Activated CD4-positive, alpha-beta T cell treated with anti-CD3 and anti-CD28 coated beads, Interleukin-2, amount 50 U/mL, for 24 hours (primary cell): Measurements from ENCODE around the gene STK11.

ENCODE experiments used
- DNase-seq, 2 donors: peaks; one replicate each; pipeline ENCODE4 v3.0.0-alpha.2; 2020; ENCODE audit warnings: low read depth in 1 of 2, low spot score in 1 of 2

Gene STK11

GRCh38 chr19:1260749-1261537 is 55.4 kb downstream of the STK11 start:
- DNase-seq = peak; percentile 92 to 95

DNA sequence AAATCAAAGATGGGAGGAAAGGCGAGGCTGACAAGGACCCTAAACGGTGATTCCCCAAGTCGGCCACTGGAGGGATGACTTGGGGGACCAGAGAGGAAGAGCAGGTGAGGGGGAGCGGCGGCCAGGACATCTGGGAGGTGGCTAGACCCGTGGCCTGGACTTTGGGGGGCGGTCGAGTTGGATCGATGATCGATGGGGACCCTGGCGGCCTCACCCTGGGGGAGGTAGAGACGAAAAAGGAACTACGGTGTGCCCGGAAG is 55.9 kb downstream of the STK11 start:
- no peak for DNase-seq

DNA sequence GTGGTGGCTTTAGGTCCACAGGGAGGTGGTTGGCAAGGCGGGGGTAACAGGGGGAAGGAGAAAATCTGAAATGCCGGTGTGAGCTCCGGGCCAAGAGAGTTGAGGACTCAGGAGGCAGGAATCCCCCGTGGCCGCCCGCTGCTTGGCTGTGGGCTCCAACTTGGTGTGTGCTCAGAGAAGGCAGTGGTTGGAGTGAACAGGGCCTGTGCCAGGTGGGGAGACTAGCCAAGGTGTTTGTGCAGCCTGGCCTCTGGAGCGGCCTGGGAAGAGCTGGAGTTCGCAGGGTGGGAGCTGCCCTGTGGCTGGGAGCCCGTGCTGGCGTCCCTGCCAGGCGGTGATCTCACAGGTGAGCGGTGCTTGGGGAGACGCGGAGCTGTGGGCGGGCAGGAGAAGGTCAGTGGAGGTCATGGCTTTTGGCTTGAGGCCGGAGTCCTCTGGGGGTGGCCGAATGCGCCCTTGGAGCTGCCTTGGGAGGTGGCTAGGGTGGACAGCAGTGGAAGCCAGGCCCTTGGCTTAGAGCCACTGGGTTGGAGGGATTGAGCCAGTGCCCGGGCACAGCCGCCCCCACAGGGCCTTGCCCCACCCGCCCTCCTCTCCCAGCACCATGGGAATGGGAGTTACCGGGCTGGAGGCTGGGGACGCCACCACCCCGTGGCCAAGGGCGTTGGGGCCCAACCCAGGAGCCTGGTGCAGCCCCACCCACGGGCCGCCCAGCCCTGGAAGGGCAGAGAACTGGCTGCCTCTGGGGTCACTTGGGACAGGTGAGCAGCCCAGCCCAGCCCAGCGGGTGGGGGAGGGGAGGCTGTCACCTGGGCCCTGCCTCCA is 56.4 kb downstream of the STK11 start:
- DNase-seq = no peak

- no peak for DNase-seq
Measured at GRCh38 chr19:1262623-1263123, 57.1 kb downstream of the STK11 start.

DNA sequence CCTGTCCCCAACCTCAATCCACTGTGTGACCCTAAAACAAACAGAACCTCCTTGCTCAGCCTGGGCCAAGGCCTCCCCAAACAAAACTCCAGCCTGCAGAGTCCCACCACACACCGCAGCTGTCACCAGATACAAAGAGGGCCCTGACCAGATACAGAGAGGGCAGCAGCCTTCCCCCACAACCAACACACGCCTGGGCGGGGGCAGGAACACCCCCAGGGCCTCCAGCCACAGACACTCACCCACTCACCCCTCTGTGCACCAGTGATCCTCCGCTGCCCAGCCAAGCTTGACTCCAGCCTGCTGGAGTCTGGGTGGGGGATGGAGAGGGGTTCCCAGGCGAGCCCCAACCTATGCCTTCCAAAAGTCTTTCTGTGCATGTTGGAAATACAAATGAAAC is 57.6 kb downstream of the STK11 start:
- no peak for DNase-seq

DNA sequence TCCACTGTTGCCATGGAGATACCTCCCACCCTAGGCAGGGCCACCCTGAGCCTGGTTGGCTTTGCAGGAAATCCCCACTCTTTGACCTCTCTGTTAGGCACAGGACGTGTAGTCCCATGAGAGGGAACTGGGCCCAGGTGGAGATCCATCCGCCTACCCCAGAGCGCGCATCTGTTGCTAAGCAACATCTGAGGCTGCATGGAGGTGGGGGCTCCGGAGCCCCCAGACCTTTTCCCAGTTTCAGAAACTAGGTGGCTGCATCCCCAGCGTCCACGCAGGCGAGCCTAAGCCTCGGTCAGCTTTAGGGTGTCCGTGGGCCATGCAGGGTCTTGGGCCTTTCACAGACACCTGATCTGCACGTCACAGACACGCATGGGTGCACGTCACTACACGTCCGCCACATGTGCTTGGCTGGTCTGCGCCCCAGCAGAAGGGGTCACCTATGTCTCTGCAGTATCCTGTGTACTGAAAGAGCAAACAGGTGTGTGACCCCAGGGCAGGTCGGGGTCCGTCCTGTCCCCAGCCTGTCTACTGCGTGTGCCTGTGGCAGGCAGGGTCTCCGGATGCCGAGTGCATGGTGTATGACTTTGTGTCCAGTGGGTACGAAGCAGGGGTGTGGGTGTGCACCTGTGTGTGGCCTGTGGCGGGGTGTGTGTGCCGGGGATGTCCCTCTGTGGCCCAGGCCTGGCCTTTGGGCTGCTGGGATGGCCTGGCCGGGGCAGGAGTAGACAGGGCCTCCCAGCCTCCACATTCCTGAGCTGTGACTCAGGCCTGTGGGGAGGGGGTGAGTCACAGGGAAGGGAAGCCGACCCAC is 59.4 kb downstream of the STK11 start:
- DNase-seq = no peak

DNA sequence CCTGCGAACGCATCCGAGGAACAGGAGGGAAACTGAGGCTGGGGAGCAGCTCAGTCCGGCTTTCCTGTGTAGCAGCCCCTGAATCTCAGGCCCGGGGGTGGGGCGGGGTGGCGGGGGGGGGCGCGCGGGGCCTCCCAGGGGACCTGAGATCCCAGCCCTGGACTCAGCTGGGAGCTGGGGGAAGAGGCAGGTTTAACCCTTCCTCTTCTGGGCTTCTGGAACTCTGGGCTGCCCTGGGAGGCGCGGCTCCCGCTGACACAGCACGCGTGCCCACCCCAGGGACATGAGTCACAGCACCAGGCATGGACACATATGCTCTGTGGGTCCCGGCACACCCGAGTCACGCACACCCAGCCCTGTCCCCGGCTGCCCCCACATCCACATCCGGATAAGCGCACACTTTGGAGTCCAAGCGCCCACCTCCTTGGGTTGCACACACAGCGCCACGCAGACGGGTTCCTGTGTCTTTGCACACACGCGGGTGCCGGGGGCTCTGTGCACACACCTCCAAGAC is 60.1 kb downstream of the STK11 start:
- DNase-seq = no peak

- DNase-seq = peak in 1 of 2 donors; percentile 70
Measured at GRCh38 chr19:1266129-1266915, 60.7 kb downstream of the STK11 start.

DNA sequence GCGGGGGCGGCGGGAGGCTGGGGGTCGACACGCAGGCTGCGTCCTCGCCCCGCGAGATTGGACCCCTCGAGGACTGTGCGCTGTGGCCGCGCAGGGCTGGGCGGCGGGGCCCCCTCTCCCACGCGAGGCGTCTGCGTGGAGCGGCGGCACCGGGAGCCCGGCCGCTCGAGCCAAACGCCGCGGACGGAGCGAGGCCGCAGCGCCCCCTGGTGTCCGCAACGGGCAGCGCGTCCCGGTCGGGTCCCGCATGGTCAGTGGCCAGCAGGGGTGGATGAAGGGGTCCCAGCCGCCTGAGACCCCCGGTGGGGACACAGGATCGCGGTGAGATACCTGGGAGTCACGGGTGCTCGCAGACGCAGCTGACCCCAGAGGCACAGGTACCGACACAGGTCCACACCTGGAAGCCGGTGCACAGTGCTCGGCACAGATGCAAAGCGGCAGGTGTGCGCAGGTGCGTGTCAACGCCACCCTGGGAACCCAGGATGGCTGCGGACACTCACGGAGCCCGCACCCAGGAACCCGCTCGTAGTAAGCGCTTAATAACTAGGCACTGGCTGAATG is 61.4 kb downstream of the STK11 start:
- no peak for DNase-seq

DNA sequence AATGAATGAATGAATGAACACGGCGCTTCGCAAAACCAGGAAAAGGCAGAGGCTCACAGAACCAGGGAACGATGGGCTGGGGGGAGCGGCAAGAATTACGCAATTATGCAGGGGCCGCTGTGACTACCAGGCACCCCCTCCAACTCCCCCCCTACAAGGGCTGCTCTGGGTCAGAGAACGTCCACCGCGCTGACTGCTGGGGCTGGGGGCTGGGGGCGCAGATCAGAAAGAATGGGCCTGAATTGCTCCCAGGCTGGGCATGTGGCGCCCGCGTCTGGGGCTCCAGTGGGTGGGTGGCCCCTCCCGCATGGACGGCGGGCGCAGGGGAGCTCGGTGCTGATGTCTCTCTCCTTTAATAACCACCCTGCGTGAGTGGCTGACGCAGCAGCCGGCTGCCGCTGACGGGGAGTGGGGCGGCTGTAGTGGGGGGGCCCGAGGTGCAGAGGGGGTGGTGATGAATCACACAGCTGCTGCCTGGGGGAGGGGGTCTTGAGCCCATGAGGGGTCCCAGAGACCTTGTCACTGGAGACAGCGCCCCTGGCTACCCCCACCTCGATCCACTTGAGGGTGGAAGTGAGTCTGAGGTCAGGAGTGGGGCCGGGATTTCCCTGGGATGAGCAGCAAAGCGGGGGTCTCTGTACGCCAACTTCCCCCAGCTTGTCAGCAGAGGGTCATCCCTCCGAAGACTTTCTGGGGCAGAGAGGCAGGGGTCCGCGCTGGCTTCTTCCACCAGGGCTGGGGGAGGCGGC is 62.1 kb downstream of the STK11 start:
- DNase-seq = no peak

DNA sequence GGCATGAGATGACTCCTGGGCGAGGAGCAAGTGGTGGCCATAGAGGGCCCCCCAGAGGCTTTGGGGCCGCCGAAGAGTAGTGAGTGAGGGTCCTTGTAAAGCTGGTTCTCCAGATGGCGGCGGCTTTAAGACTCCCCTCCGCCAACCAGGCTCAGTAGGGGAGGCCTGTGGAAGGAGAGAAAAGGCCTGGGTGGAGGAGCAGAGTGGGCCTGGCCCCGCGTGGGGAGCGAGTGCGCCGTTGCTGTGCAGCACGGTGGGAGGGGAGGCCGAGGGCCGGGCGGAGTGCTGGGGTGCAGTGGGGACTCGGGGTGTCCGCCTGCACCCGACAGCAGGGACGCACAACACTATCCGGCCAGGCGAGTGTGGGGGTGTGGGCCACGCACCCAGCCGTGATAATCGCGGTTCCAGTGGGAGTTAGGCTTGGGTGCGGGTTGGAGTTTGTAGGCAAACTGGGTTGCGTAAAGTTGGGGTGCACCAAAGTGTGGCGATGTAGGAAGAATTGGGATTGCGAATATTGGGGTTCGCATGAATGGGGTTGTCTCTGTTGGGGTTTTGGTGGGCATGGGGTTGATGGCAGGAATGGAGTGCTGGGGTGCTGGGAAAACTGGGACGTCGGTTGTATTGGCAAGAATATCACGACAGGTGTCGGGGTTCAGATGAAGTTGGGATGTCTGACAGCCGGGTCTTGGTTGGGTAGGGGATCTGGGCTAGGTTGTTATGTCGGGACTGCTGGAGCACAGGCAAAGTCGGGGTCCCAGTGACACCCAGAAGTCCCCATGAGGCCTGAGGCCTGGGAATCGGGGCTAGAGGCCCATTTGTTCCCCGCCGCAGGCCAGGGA is 62.9 kb downstream of the STK11 start:
- no peak for DNase-seq

DNA sequence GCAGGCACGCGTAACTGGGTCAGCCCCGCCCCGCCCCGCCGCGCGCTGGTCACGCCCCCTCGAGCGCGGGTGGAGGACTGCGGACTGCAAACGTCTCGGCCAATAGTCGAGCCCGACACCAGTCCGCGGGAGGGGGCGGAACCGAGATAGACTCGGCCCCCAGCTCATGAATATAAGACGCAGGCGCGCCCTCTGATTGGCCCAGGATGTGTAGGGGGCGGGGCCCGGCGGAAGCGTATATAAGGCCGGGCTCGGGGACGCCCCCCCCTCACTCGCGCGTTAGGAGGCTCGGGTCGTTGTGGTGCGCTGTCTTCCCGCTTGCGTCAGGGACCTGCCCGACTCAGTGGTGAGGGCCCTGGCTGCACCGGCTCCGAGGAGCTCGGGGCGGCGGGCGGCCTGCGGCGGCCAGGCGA is 63.5 kb downstream of the STK11 start, which contains the start of gene CIRBP:
CIRBP (plus strand) TSS at position 268 of the 413 bp plus-strand sequence. CDS start 1,602 bp downstream, outside the sequence.
- DNase-seq = peak; percentile 99 to 100

GRCh38 chr19:1269478-1270212 is 64.1 kb downstream of the STK11 start:
- DNase-seq = peak; percentile 79 to 80

GRCh38 chr19:1270213-1270853 is 64.8 kb downstream of the STK11 start:
- no peak for DNase-seq

GRCh38 chr19:1270854-1271527 is 65.4 kb downstream of the STK11 start:
- DNase-seq = no peak

GRCh38 chr19:1271528-1272422 is 66.2 kb downstream of the STK11 start:
- no peak for DNase-seq
